K562 (cell line): ENCODE measurements around the gene CREB3L2. TPM values are rescaled to one million over a fixed set of nuclear protein-coding genes. Genes with fewer than 3 reads are reported as not detected.

ENCODE experiments used
- JUND ChIP-seq, 2 experiments: IDR thresholded peaks; 2 replicates in 1 of 2; 3 replicates in 1 of 2; pipeline ENCODE4 v1.6.1; 2011; ENCODE audit warnings: borderline replicate concordance in 2 of 2, low read depth in 2 of 2, low read length in 2 of 2, improper control_type of control experiment in 1 of 2, missing biosample characterization in 1 of 2, missing genetic modification characterization in 1 of 2, missing genetic modification reagents in 1 of 2
- PHF8 ChIP-seq: fragments of 200-600 bp; sonication (generic); IDR thresholded peaks from 2 replicates; pipeline ENCODE4 v1.6.1; 2012; ENCODE audit warnings: mixed run types, mild to moderate bottlenecking, inconsistent platforms, low read length, moderate library complexity, borderline replicate concordance
- PKNOX1 ChIP-seq: fragments of 450-650 bp; IDR thresholded peaks from 2 replicates; pipeline ENCODE4 v1.6.1; 2016
- ZFP36 ChIP-seq: fragments of 150-350 bp; IDR thresholded peaks from 2 replicates; pipeline ENCODE4 v1.6.1; 2018; ENCODE audit warnings: low read length, low read depth; ENCODE audit not compliant: partially characterized antibody
- polyA plus RNA-seq, 8 experiments: library from polyadenylated mRNA; depleted of rRNA in 4 of 8; stranded (reverse) in 5 of 8; unstranded in 3 of 8; fragments of >200 nt; fragmentation: Nextera tagmentation in 2 of 8; fragmentation: Illumina TruSeq in 1 of 8; extraction: Ambion mirVana in 2 of 8; extraction: Trizol in 1 of 8; gene quantifications; 2 replicates each; pipeline versions ENCODE4 v1.2.1 to v1.2.3, GENCODE V29; 2011 to 2014; ENCODE audit warnings: inconsistent platforms in 1 of 8, missing spikeins in 1 of 8
- total RNA-seq, 7 experiments: library from RNA; depleted of rRNA in 6 of 7; stranded (reverse); fragments of >200 nt in 6 of 7; fragmentation: Illumina TruSeq in 2 of 7; extraction: Trizol in 2 of 7; gene quantifications; 2 replicates each; pipeline versions ENCODE4 v1.2.1 to v1.2.3, GENCODE V29; 2011 to 2021; ENCODE audit warnings: low replicate concordance in 1 of 7
- TF ChIP-seq, protein P1 (sequence below): fragments of 450-650 bp; formaldehyde crosslinking; IDR thresholded peaks from 2 replicates; pipeline ENCODE4 v1.4.0; 2020; ENCODE audit warnings: mild to moderate bottlenecking, mixed read lengths
- TF ChIP-seq, protein P2 (sequence below): fragments of 200-600 bp; sonication (generic); IDR thresholded peaks from one replicate; pipeline ENCODE4 v1.6.1; 2012; ENCODE audit warnings: mild to moderate bottlenecking, low read depth, low read length, inconsistent platforms
- TF ChIP-seq, protein P3 (sequence below): fragments of 150-350 bp; conservative IDR thresholded peaks from 2 replicates; pipeline ENCODE4 v1.6.1; 2014; ENCODE audit warnings: low read length

CREB3L2 gene
- total and polyA plus RNA-seq, 9 of the 15 experiments (the other 6 are each of a cell fraction or from before 2014, with no cell fraction given), result 7.1 to 45.6 (median 15.8) TPM

GRCh38 chr7:137962875-137963507 is 38.9 kb downstream of the CREB3L2 start (continued):
- TF ChIP-seq, protein P1, sequence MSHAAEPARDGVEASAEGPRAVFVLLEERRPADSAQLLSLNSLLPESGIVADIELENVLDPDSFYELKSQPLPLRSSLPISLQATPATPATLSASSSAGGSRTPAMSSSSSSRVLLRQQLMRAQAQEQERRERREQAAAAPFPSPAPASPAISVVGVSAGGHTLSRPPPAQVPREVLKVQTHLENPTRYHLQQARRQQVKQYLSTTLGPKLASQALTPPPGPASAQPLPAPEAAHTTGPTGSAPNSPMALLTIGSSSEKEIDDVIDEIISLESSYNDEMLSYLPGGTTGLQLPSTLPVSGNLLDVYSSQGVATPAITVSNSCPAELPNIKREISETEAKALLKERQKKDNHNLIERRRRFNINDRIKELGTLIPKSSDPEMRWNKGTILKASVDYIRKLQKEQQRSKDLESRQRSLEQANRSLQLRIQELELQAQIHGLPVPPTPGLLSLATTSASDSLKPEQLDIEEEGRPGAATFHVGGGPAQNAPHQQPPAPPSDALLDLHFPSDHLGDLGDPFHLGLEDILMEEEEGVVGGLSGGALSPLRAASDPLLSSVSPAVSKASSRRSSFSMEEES, result no peak
- TF ChIP-seq PKNOX1, result peak; percentile 69
- TF ChIP-seq ZFP36, result no peak
- TF ChIP-seq JUND (IDR thresholded peaks at IDR 0.05; ENCODE audit: borderline replicate concordance, low read depth, low read length), result peak; percentile 97
- TF ChIP-seq JUND (tag; IDR thresholded peaks at IDR 0.05; ENCODE audit: borderline replicate concordance, low read depth, low read length), result peak; percentile 97; the same call in 2 of the 3 replicates
- TF ChIP-seq PHF8, result no peak
- TF ChIP-seq, protein P2, sequence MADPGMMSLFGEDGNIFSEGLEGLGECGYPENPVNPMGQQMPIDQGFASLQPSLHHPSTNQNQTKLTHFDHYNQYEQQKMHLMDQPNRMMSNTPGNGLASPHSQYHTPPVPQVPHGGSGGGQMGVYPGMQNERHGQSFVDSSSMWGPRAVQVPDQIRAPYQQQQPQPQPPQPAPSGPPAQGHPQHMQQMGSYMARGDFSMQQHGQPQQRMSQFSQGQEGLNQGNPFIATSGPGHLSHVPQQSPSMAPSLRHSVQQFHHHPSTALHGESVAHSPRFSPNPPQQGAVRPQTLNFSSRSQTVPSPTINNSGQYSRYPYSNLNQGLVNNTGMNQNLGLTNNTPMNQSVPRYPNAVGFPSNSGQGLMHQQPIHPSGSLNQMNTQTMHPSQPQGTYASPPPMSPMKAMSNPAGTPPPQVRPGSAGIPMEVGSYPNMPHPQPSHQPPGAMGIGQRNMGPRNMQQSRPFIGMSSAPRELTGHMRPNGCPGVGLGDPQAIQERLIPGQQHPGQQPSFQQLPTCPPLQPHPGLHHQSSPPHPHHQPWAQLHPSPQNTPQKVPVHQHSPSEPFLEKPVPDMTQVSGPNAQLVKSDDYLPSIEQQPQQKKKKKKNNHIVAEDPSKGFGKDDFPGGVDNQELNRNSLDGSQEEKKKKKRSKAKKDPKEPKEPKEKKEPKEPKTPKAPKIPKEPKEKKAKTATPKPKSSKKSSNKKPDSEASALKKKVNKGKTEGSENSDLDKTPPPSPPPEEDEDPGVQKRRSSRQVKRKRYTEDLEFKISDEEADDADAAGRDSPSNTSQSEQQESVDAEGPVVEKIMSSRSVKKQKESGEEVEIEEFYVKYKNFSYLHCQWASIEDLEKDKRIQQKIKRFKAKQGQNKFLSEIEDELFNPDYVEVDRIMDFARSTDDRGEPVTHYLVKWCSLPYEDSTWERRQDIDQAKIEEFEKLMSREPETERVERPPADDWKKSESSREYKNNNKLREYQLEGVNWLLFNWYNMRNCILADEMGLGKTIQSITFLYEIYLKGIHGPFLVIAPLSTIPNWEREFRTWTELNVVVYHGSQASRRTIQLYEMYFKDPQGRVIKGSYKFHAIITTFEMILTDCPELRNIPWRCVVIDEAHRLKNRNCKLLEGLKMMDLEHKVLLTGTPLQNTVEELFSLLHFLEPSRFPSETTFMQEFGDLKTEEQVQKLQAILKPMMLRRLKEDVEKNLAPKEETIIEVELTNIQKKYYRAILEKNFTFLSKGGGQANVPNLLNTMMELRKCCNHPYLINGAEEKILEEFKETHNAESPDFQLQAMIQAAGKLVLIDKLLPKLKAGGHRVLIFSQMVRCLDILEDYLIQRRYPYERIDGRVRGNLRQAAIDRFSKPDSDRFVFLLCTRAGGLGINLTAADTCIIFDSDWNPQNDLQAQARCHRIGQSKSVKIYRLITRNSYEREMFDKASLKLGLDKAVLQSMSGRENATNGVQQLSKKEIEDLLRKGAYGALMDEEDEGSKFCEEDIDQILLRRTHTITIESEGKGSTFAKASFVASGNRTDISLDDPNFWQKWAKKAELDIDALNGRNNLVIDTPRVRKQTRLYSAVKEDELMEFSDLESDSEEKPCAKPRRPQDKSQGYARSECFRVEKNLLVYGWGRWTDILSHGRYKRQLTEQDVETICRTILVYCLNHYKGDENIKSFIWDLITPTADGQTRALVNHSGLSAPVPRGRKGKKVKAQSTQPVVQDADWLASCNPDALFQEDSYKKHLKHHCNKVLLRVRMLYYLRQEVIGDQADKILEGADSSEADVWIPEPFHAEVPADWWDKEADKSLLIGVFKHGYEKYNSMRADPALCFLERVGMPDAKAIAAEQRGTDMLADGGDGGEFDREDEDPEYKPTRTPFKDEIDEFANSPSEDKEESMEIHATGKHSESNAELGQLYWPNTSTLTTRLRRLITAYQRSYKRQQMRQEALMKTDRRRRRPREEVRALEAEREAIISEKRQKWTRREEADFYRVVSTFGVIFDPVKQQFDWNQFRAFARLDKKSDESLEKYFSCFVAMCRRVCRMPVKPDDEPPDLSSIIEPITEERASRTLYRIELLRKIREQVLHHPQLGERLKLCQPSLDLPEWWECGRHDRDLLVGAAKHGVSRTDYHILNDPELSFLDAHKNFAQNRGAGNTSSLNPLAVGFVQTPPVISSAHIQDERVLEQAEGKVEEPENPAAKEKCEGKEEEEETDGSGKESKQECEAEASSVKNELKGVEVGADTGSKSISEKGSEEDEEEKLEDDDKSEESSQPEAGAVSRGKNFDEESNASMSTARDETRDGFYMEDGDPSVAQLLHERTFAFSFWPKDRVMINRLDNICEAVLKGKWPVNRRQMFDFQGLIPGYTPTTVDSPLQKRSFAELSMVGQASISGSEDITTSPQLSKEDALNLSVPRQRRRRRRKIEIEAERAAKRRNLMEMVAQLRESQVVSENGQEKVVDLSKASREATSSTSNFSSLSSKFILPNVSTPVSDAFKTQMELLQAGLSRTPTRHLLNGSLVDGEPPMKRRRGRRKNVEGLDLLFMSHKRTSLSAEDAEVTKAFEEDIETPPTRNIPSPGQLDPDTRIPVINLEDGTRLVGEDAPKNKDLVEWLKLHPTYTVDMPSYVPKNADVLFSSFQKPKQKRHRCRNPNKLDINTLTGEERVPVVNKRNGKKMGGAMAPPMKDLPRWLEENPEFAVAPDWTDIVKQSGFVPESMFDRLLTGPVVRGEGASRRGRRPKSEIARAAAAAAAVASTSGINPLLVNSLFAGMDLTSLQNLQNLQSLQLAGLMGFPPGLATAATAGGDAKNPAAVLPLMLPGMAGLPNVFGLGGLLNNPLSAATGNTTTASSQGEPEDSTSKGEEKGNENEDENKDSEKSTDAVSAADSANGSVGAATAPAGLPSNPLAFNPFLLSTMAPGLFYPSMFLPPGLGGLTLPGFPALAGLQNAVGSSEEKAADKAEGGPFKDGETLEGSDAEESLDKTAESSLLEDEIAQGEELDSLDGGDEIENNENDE, result no peak
- TF ChIP-seq, protein P3, sequence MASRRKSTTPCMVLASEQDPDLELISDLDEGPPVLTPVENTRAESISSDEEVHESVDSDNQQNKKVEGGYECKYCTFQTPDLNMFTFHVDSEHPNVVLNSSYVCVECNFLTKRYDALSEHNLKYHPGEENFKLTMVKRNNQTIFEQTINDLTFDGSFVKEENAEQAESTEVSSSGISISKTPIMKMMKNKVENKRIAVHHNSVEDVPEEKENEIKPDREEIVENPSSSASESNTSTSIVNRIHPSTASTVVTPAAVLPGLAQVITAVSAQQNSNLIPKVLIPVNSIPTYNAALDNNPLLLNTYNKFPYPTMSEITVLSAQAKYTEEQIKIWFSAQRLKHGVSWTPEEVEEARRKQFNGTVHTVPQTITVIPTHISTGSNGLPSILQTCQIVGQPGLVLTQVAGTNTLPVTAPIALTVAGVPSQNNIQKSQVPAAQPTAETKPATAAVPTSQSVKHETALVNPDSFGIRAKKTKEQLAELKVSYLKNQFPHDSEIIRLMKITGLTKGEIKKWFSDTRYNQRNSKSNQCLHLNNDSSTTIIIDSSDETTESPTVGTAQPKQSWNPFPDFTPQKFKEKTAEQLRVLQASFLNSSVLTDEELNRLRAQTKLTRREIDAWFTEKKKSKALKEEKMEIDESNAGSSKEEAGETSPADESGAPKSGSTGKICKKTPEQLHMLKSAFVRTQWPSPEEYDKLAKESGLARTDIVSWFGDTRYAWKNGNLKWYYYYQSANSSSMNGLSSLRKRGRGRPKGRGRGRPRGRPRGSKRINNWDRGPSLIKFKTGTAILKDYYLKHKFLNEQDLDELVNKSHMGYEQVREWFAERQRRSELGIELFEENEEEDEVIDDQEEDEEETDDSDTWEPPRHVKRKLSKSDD, result no peak
